ENCODE data around the gene XRRA1. TPM values are rescaled to one million over a fixed set of nuclear protein-coding genes. Genes with fewer than 3 reads are reported as not detected.
"Not testable (repeated sequence)": the region's sequence is repeated elsewhere in the genome, so short reads cannot be mapped to it uniquely, and the experiment has no call there.

Gene XRRA1
- total and polyA plus RNA-seq, 4 donors: 9.9 to 12.5 (median 11.2) TPM

GRCh38 chr11:74980634-74981033 lies 31.7 kb upstream of the XRRA1 start:
- DNase-seq (ENCODE audit: low read depth in 4 of 6, low spot score in 6 of 6): no peak
- Histone ChIP-seq H3K4me3 (ENCODE audit: low read depth, low read length) (no peak overlapping the region), H3K36me3 (ENCODE audit: control insufficient read depth, insufficient read depth, low read length) (no peaks in the 10 kb centered on the region), H3K4me1 (ENCODE audit: control insufficient read depth, insufficient read depth, low read length) (no peaks in the 10 kb centered on the region), H3K27ac (ENCODE audit: low read depth, low read length) (no peak overlapping the region), H3K27me3 (ENCODE audit: control insufficient read depth, insufficient read depth, low read length) (no peaks in the 10 kb centered on the region), H3K9me3 (ENCODE audit: control insufficient read depth, insufficient read depth, low read length) (no peaks in the 10 kb centered on the region)
- WGBS (ENCODE audit: insufficient coverage): 100% methylated on average over 1 of the region's 2 CpGs

GRCh38 chr11:74978041-74978440 lies 29.1 kb upstream of the XRRA1 start:
- WGBS (ENCODE audit: insufficient coverage): 87% methylated on average over 2 of the region's 4 CpGs
- Histone ChIP-seq H3K4me1 (ENCODE audit: control insufficient read depth, insufficient read depth, low read length) (no peaks in the 10 kb centered on the region), H3K36me3 (ENCODE audit: control insufficient read depth, insufficient read depth, low read length) (peaks cover 5% of the 10 kb centered on the region), H3K27me3 (ENCODE audit: control insufficient read depth, insufficient read depth, low read length) (no peaks in the 10 kb centered on the region), H3K27ac (ENCODE audit: low read depth, low read length) (no peak overlapping the region), H3K9me3 (ENCODE audit: control insufficient read depth, insufficient read depth, low read length) (no peaks in the 10 kb centered on the region), H3K4me3 (ENCODE audit: low read depth, low read length) (no peak overlapping the region)
- no peak for DNase-seq (ENCODE audit: low read depth in 4 of 6, low spot score in 6 of 6)

GRCh38 chr11:74971424-74971823 lies 22.5 kb upstream of the XRRA1 start:
- H3K36me3 ChIP-seq (ENCODE audit: control insufficient read depth, insufficient read depth, low read length): peaks cover 21% of the 10 kb centered on the region
- WGBS (ENCODE audit: insufficient coverage): 48% methylated on average over 2 of the region's 6 CpGs
- no peak overlapping the region for H3K4me3 ChIP-seq (ENCODE audit: low read depth, low read length)
- H3K4me1 ChIP-seq (ENCODE audit: control insufficient read depth, insufficient read depth, low read length): no peaks in the 10 kb centered on the region
- no peaks in the 10 kb centered on the region for H3K9me3 ChIP-seq (ENCODE audit: control insufficient read depth, insufficient read depth, low read length)
- H3K27ac ChIP-seq (ENCODE audit: low read depth, low read length): no peak overlapping the region
- H3K27me3 ChIP-seq (ENCODE audit: control insufficient read depth, insufficient read depth, low read length): no peaks in the 10 kb centered on the region
- peak in 2 of 6 donors; percentile 13 to 15 for DNase-seq (ENCODE audit: low read depth in 4 of 6, low spot score in 6 of 6)

DNA sequence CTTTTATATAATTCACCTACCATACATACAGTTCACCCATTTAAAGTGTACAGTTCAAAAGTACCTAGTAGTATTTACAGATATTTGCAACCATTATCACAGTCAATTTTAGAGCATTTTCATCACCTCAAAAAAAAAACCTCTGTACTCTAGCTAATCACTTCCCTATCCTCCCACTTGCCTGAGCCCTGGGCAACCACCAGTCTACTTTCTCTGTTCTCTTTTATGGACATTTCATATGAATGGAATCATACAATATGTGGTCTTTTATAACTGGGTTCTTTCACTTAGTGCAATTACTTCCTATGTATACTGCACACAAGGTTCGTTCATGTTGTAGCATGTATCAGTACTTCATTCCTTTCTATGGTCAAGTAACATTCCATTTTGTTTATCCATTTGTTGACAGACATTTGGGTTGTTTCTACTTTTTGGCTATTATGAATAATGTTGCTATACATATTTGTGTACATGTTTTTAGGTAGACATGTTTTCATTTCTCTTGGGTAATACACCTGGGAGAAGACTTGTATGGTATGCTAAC lies 22.0 kb upstream of the XRRA1 start:
- peaks cover 21% of the 10 kb centered on the region for H3K36me3 ChIP-seq (ENCODE audit: control insufficient read depth, insufficient read depth, low read length)
- H3K4me1 ChIP-seq (ENCODE audit: control insufficient read depth, insufficient read depth, low read length): no peaks in the 10 kb centered on the region
- H3K27me3 ChIP-seq (ENCODE audit: control insufficient read depth, insufficient read depth, low read length): no peaks in the 10 kb centered on the region
- no CpG with 5 or more reads among the region's 1 CpG for WGBS (ENCODE audit: insufficient coverage)
- no peak overlapping the region for H3K27ac ChIP-seq (ENCODE audit: low read depth, low read length)
- H3K9me3 ChIP-seq (ENCODE audit: control insufficient read depth, insufficient read depth, low read length): no peaks in the 10 kb centered on the region
- no peak for DNase-seq (ENCODE audit: low read depth in 4 of 6, low spot score in 6 of 6)
- H3K4me3 ChIP-seq (ENCODE audit: low read depth, low read length): no peak overlapping the region

DNA sequence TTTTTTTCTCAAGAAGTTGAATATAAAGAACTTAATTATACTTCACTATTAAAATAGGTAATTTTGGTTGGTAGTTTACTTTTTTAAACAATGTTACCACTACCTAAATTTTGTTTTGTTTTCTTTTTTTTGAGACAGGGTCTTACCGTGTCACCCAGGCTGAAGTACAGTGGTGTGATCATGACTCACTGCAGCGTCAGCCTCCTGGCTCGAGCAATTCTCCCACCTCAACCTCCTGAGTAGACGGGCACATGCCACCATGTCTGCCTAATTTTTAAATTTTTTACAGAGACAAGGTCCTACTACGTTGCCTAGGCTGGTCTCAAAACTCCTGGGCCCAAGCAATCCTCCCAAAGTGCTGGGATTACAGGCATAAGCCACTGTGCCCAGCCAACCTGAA lies 17.8 kb upstream of the XRRA1 start:
- no peaks in the 10 kb centered on the region for H3K27me3 ChIP-seq (ENCODE audit: control insufficient read depth, insufficient read depth, low read length)
- H3K4me1 ChIP-seq (ENCODE audit: control insufficient read depth, insufficient read depth, low read length): no peaks in the 10 kb centered on the region
- H3K9me3 ChIP-seq (ENCODE audit: control insufficient read depth, insufficient read depth, low read length): no peaks in the 10 kb centered on the region
- WGBS (ENCODE audit: insufficient coverage): 95% methylated on average over 4 of the region's 5 CpGs
- H3K36me3 ChIP-seq (ENCODE audit: control insufficient read depth, insufficient read depth, low read length): peaks cover 9% of the 10 kb centered on the region
- DNase-seq (ENCODE audit: low read depth in 4 of 6, low spot score in 6 of 6): no peak
- no peak overlapping the region for H3K4me3 ChIP-seq (ENCODE audit: low read depth, low read length)
- no peak overlapping the region for H3K27ac ChIP-seq (ENCODE audit: low read depth, low read length)

- H3K27ac ChIP-seq (ENCODE audit: low read depth, low read length); H3K36me3 ChIP-seq (ENCODE audit: control insufficient read depth, insufficient read depth, low read length); H3K9me3 ChIP-seq (ENCODE audit: control insufficient read depth, insufficient read depth, low read length); H3K4me3 ChIP-seq (ENCODE audit: low read depth, low read length); H3K4me1 ChIP-seq (ENCODE audit: control insufficient read depth, insufficient read depth, low read length); DNase-seq (ENCODE audit: low read depth in 4 of 6, low spot score in 6 of 6); H3K27me3 ChIP-seq (ENCODE audit: control insufficient read depth, insufficient read depth, low read length): not testable (repeated sequence)
- 89% methylated on average over 5 of the region's 6 CpGs for WGBS (ENCODE audit: insufficient coverage)
Measured at GRCh38 chr11:74960128-74960527, 11.2 kb upstream of the XRRA1 start.

DNA sequence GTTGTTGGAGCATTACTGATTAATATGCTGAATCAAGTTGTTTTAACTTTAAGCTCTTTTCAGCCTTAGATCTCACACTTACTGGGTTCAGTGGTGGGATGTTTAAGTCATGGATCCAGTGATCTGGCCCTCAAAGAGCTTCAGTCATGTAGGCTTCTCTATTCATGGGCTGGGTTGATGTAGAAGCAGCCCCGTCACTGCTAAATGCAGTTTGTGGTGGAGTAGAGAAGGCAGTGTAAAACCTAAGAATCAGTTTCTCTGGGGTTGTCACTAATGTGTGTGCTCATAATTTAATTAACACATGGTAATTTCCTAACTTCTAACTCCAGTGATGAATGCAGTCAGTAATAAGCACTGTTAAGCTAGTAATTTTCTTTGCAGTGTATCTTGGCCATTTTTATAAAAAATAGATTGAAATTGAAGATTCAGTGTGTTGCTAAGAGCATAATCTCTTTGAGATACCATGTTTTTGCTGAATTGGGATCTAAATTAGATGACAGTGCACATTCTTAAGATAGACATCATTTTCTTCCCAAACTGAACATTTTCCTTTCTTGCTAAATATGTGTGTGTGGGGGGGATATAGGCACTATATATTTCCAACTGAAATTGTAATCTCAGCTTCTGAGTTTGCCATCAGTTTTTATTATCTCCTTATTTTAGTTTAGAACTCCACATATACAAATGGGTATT lies 9.2 kb upstream of the XRRA1 start:
- WGBS (ENCODE audit: insufficient coverage): no CpG with 5 or more reads among the region's 1 CpG

GRCh38 chr11:74956397-74957015 lies 7.6 kb upstream of the XRRA1 start:
- no peaks in the 10 kb centered on the region for H3K9me3 ChIP-seq (ENCODE audit: control insufficient read depth, insufficient read depth, low read length)
- no peak overlapping the region for H3K27ac ChIP-seq (ENCODE audit: low read depth, low read length)
- H3K4me3 ChIP-seq (ENCODE audit: low read depth, low read length): no peak overlapping the region
- DNase-seq (ENCODE audit: low read depth in 4 of 6, low spot score in 6 of 6): peak in 1 of 6 donors; percentile 4
- H3K4me1 ChIP-seq (ENCODE audit: control insufficient read depth, insufficient read depth, low read length): peaks cover 1% of the 10 kb centered on the region
- no peaks in the 10 kb centered on the region for H3K36me3 ChIP-seq (ENCODE audit: control insufficient read depth, insufficient read depth, low read length)
- no peaks in the 10 kb centered on the region for H3K27me3 ChIP-seq (ENCODE audit: control insufficient read depth, insufficient read depth, low read length)
- 80% methylated on average over 3 of the region's 4 CpGs for WGBS (ENCODE audit: insufficient coverage)

More for the DNA sequence above, 9.2 kb upstream of the XRRA1 start:
- DNase-seq (ENCODE audit: low read depth in 4 of 6, low spot score in 6 of 6): no peak
- Histone ChIP-seq H3K27ac (ENCODE audit: low read depth, low read length) (no peak overlapping the region), H3K27me3 (ENCODE audit: control insufficient read depth, insufficient read depth, low read length) (no peaks in the 10 kb centered on the region), H3K36me3 (ENCODE audit: control insufficient read depth, insufficient read depth, low read length) (no peaks in the 10 kb centered on the region), H3K4me3 (ENCODE audit: low read depth, low read length) (no peak overlapping the region), H3K4me1 (ENCODE audit: control insufficient read depth, insufficient read depth, low read length) (no peaks in the 10 kb centered on the region), H3K9me3 (ENCODE audit: control insufficient read depth, insufficient read depth, low read length) (no peaks in the 10 kb centered on the region)

DNA sequence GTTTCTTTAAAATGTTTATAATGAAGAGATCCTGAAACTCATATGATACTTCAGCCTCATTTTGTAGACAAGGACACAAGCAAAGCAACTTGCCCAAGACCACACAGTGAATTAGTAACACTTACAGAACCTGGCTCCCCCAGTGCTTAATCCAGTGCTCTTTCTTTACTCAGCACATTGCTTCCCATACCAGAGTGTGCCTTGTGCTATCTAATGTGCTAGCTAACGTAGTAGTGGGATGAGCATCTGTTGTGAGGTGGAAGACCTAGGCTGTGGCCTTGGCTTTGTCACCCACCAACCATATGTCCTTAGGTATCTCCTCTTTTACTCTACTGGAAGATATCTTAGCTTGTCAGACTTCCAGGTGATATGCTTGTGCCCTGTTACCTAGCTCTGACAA lies 5.3 kb upstream of the XRRA1 start:
- no CpG with 5 or more reads among the region's 1 CpG for WGBS (ENCODE audit: insufficient coverage)
- Histone ChIP-seq H3K36me3 (ENCODE audit: control insufficient read depth, insufficient read depth, low read length) (no peaks in the 10 kb centered on the region), H3K27me3 (ENCODE audit: control insufficient read depth, insufficient read depth, low read length) (no peaks in the 10 kb centered on the region), H3K9me3 (ENCODE audit: control insufficient read depth, insufficient read depth, low read length) (no peaks in the 10 kb centered on the region), H3K27ac (ENCODE audit: low read depth, low read length) (no peak overlapping the region), H3K4me3 (ENCODE audit: low read depth, low read length) (no peak overlapping the region), H3K4me1 (ENCODE audit: control insufficient read depth, insufficient read depth, low read length) (peaks cover 12% of the 10 kb centered on the region)
- no peak for DNase-seq (ENCODE audit: low read depth in 4 of 6, low spot score in 6 of 6)

GRCh38 chr11:74953451-74953850 lies 4.6 kb upstream of the XRRA1 start:
- WGBS (ENCODE audit: insufficient coverage): no CpG with 5 or more reads among the region's 5 CpGs

More at GRCh38 chr11:74953451-74953850, 4.6 kb upstream of the XRRA1 start:
- H3K4me1 ChIP-seq (ENCODE audit: control insufficient read depth, insufficient read depth, low read length): peaks cover 12% of the 10 kb centered on the region
- no peaks in the 10 kb centered on the region for H3K9me3 ChIP-seq (ENCODE audit: control insufficient read depth, insufficient read depth, low read length)
- no peak overlapping the region for H3K27ac ChIP-seq (ENCODE audit: low read depth, low read length)
- DNase-seq (ENCODE audit: low read depth in 4 of 6, low spot score in 6 of 6): peak in 1 of 6 donors; percentile 18
- no peaks in the 10 kb centered on the region for H3K27me3 ChIP-seq (ENCODE audit: control insufficient read depth, insufficient read depth, low read length)
- H3K4me3 ChIP-seq (ENCODE audit: low read depth, low read length): no peak overlapping the region
- no peaks in the 10 kb centered on the region for H3K36me3 ChIP-seq (ENCODE audit: control insufficient read depth, insufficient read depth, low read length)
